Skeletal muscle satellite cell (primary cell): ENCODE data around the gene SOX13.
"Not testable (repeated sequence)": the region's sequence is repeated elsewhere in the genome, so short reads cannot be mapped to it uniquely, and the experiment has no call there.

Source experiments
- H3K27me3 ChIP-seq: 2 replicates; pipeline ENCODE4 v1.7.0; 2013; ENCODE audit warnings: low read length; ENCODE audit not compliant: control insufficient read depth, insufficient read depth
- H3K36me3 ChIP-seq: 2 replicates; pipeline ENCODE4 v1.7.0; 2013; ENCODE audit warnings: mild to moderate bottlenecking, control low read depth, low read length; ENCODE audit not compliant: insufficient read depth
- H3K4me1 ChIP-seq: 2 replicates; pipeline ENCODE4 v1.7.0; 2013; ENCODE audit warnings: low read length; ENCODE audit not compliant: control insufficient read depth, insufficient read depth
- H3K4me2 ChIP-seq: 2 replicates; pipeline ENCODE4 v1.7.0; 2013; ENCODE audit warnings: mild to moderate bottlenecking, low read length
- H3K4me3 ChIP-seq: 2 replicates; pipeline ENCODE4 v1.7.0; 2013; ENCODE audit warnings: low read length
- H3K9ac ChIP-seq: 2 replicates; pipeline ENCODE4 v1.7.0; 2013; ENCODE audit warnings: mild to moderate bottlenecking, low read depth, low read length, moderate library complexity
- H3K9me3 ChIP-seq: replicated peaks from 2 replicates; pipeline ENCODE4 v1.7.0; 2013; ENCODE audit warnings: mild to moderate bottlenecking, control low read depth, low read length

Gene SOX13

DNA sequence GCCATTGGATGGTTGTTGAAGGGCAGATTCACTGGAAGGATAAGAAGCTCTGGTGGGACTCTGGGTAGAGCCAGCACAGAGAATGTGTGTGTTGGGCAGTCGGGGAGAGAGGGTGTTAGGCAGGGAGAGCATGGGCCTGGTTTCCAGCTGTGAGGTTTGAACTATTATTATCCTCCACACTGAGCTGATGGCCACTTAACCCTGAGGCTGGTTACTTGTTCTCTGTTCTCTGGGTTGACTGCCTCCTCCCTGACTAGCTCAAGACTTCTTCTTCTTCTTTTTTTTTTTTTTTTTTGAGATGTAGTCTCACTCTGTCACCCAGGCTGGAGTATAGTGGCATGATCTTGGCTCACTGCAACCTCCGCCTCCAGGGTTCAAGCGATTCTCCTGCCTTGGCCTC lies 17.2 kb downstream of the SOX13 start:
- H3K4me3 ChIP-seq, H3K27me3 ChIP-seq, H3K36me3 ChIP-seq, H3K9ac ChIP-seq, H3K9me3 ChIP-seq: not testable (repeated sequence)
- Histone ChIP-seq H3K4me1 (peaks cover 42% of the 10 kb centered on the region), H3K4me2 (peak overlapping the region; percentile 74)

DNA sequence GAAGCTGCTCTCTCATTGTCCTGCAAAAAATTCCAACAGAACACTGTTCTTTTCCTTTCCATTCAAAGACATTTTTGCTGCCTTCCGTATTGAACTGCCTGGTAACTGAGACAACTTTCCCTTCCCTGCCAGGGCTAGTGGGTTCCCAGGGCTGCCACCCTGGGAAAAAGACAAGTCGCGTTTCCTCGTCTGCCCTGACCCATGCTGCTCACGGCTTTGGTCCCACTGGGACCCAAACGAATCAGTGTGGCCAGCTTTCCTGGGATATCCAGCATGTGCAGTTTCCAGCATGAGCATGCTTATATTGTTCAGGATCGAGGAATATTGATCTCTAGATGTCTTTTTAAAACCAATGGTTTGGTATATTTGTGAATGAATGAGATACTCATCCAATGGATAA lies 18.2 kb downstream of the SOX13 start:
- Histone ChIP-seq H3K36me3 (no peaks in the 10 kb centered on the region), H3K4me1 (peaks cover 42% of the 10 kb centered on the region), H3K27me3 (no peaks in the 10 kb centered on the region), H3K9me3 (no peaks in the 10 kb centered on the region), H3K4me2 (no peak overlapping the region), H3K9ac (no peak overlapping the region), H3K4me3 (no peak overlapping the region)

DNA sequence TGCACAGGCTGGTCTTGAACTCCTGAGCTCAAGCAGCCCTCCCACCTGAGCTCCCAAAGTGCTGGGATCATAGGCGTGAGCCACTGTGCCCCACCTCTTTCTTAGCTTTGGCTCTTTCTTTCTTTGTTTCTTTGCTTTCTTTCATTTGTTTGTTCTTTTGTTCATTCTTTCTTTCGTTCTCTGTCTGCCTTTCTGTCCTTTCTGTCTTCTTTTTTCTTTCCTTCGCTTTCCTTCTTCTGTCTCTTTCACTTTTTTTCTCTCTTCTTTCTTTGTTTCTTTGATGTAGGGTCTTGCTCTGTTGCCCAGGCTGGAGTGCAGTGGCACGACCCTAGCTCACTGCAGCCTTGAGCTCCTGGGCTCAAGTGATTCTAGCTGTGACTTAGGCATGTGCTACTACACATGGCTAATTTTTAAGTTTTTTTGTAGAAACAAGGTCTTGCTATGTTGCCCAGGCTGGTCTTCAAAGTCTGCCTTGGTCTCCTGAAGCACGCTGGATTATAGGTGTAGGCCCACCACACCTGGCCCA lies 18.9 kb downstream of the SOX13 start:
- H3K4me1 ChIP-seq, result peaks cover 42% of the 10 kb centered on the region
- H3K4me2 ChIP-seq, result no peak overlapping the region
- H3K9me3 ChIP-seq, result no peaks in the 10 kb centered on the region
- H3K36me3 ChIP-seq, result no peaks in the 10 kb centered on the region
- H3K9ac ChIP-seq, result no peak overlapping the region
- H3K4me3 ChIP-seq, result no peak overlapping the region
- no peaks in the 10 kb centered on the region for H3K27me3 ChIP-seq

DNA sequence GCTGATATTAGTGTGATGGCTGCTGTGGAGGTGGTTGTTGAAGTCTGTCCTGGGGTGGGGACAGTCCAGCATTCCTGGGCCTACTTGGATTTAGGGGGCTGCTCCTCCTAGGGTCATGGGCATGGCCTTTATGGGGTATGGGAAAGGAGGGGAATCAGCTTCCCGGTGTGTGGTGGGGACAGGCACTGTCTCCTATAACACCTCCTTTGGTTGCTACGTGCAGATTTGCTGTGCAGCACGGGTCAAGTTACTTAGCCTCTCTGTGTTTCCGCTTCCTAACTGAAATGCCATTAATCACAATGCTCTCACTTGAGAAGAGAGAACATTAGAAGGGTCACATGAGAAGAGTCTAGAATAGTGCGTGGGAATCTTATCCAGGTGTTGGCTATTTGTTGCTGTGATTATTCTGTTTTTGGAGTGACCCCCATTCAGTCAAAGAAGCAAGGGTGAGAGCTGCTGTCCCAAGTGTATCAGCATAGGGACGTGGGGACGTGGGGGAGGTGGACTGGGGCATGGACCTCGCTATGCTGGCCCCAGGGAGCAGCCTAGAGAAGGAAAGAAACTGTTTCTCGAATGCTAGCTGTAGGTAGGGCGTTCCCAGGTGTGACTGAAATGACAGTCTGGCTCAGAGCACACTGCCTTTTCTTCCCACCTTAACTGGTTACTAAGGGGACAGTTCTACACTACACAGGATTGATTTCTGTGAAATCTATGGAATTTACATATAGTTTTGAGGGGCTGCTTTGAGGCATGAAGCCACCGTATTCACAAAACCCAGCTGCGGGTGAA lies 19.9 kb downstream of the SOX13 start:
- Histone ChIP-seq H3K4me1 (peaks cover 34% of the 10 kb centered on the region), H3K9ac (no peak overlapping the region), H3K4me2 (no peak overlapping the region), H3K36me3 (no peaks in the 10 kb centered on the region), H3K27me3 (no peaks in the 10 kb centered on the region), H3K4me3 (no peak overlapping the region), H3K9me3 (no peaks in the 10 kb centered on the region)

DNA sequence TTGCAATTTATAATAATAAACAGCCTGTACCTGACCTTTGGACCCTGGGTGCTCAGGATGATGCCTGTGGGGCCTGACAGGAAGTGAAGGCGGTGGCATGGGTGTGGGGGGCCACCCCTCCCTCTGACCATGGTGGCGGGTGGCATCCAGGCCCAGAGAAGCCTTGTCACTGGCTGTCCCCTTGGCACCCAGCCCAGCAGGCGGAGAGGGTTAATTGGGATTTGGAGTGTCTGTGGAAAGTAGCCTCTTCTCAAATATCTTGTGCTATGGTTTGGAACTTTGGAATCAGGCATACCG lies 20.5 kb downstream of the SOX13 start:
- Histone ChIP-seq H3K4me2 (no peak overlapping the region), H3K9me3 (no peaks in the 10 kb centered on the region), H3K36me3 (no peaks in the 10 kb centered on the region), H3K4me3 (no peak overlapping the region), H3K9ac (no peak overlapping the region), H3K4me1 (peaks cover 28% of the 10 kb centered on the region), H3K27me3 (no peaks in the 10 kb centered on the region)

DNA sequence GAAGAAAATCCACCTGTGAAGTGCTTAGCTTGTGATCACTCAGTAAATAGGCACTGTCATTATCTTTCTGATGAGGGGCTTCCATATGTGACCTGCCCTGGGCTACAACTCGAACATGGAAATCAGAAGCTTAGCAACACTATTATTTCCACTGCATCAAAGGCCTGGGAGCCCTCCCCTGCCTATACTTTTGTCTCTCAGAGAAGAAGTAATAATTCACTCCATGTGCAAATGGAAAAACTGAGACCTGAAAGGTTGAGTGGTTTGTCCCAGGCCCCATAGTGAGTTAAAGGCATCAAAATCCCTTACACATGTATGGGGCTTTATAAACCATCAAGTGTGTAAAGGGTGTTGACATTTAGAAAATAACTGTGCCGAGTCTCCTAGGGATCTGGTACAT lies 20.9 kb downstream of the SOX13 start:
- Histone ChIP-seq H3K27me3 (no peaks in the 10 kb centered on the region), H3K4me1 (peaks cover 24% of the 10 kb centered on the region), H3K4me3 (no peak overlapping the region), H3K4me2 (no peak overlapping the region), H3K9me3 (no peaks in the 10 kb centered on the region), H3K36me3 (no peaks in the 10 kb centered on the region), H3K9ac (no peak overlapping the region)

DNA sequence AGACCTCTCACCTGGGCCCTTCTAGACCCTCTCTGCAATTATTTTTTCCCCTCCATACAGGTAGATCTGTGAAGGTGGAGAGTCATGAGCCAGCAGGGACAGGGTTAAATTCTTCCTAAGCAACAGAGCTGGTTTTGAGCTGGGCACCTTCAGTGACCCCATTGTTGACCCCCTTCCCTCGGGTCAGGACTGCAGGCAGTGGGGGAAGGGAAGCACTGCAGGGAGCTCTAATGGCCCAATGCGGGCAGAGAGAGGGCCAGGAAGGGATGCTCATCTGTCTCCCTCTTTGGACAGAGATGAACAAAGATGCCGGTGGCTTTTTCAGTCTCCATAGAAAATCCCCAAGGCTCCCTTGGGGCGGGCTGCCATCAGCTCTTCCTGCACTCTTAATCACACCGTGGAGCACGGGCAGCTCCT lies 21.4 kb downstream of the SOX13 start:
- Histone ChIP-seq H3K9me3 (no peaks in the 10 kb centered on the region), H3K4me3 (no peak overlapping the region), H3K4me1 (peaks cover 20% of the 10 kb centered on the region), H3K36me3 (no peaks in the 10 kb centered on the region), H3K4me2 (no peak overlapping the region), H3K9ac (no peak overlapping the region), H3K27me3 (no peaks in the 10 kb centered on the region)

DNA sequence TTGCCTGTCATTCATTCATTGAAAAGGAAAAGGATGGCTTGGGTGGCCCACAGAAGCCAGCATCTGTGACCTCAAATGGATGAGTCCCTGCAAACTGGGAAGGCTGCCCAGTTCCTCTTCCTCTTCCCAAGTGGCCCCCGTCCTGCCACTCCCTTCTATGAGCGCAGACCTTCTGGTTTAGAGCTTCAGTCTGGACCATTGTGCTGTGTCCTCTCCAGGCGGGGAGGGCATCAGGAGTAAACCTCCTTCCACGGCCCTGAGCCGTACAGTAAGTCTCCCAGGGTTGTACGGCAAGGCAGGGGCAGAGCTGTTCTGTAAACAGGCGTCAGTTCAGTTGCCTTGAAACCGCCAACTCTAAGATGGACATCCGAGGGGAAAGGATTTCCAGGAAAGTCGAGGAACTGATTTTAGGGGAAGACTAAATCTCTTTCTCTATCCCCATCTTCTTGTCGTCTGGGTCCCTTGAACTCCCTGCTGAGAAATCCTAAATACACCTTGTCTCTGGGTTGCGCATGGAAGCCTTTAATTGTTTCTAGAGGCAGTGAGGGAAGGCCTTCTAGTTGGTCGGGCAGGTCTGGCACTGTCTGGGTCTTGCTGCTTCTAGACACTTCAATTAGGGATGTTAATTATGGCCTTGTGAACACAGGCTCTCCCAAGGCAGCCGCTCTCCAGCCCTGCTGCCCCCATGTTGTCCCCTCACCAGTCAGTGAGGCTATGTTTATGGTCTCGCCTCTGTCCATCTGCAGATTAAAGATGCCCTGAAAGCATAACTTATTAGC lies 22.1 kb downstream of the SOX13 start:
- Histone ChIP-seq H3K4me1 (peaks cover 12% of the 10 kb centered on the region), H3K4me3 (no peak overlapping the region), H3K4me2 (no peak overlapping the region), H3K9ac (no peak overlapping the region), H3K27me3 (no peaks in the 10 kb centered on the region), H3K9me3 (no peaks in the 10 kb centered on the region), H3K36me3 (no peaks in the 10 kb centered on the region)

DNA sequence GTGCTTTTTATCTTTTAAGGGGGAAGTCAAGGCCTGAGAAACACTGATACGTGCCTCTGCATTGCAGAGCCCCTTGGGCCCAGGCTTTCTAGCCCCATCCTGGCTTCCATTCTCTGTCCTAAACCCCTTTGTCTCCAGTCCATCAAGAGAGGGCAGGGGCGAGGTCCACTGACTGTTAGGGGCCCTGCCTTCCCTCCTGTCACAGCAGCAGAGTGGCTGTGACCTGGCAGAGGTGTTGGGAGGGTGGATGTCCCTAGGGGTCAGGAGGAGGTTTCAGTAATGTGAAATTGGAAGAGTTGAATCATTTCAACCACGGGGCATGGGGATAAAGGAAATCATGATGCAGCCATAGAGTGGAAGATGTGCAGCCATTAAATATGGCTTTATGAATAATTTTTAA lies 24.0 kb downstream of the SOX13 start:
- no peak overlapping the region for H3K4me3 ChIP-seq
- H3K4me2 ChIP-seq, result no peak overlapping the region
- H3K36me3 ChIP-seq, result no peaks in the 10 kb centered on the region
- H3K9ac ChIP-seq, result no peak overlapping the region
- H3K9me3 ChIP-seq, result no peaks in the 10 kb centered on the region
- H3K4me1 ChIP-seq, result peaks cover 12% of the 10 kb centered on the region
- no peaks in the 10 kb centered on the region for H3K27me3 ChIP-seq

DNA sequence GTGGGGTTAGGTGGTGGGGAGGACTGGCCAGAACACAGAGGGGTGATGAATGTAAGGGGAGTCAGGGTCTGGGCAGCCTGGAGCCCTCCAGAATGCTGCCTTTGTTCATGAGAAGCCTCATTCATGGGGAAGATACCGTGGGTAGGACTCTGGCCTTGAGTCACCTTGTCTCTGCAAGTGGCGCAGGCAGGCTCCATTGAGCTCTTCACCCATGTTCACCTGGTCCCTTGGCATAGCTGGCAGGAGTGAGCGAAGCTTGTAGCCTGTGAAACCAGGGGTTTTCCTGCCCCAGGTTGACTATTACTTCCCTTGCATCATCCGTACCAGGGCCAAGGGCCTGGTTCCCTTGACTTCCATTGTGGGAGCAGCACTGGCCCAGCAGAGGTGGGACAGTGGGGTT lies 25.8 kb downstream of the SOX13 start:
- no peak overlapping the region for H3K4me2 ChIP-seq
- no peaks in the 10 kb centered on the region for H3K27me3 ChIP-seq
- peaks cover 23% of the 10 kb centered on the region for H3K4me1 ChIP-seq
- no peaks in the 10 kb centered on the region for H3K36me3 ChIP-seq
- no peak overlapping the region for H3K9ac ChIP-seq
- no peaks in the 10 kb centered on the region for H3K9me3 ChIP-seq
- H3K4me3 ChIP-seq, result no peak overlapping the region

DNA sequence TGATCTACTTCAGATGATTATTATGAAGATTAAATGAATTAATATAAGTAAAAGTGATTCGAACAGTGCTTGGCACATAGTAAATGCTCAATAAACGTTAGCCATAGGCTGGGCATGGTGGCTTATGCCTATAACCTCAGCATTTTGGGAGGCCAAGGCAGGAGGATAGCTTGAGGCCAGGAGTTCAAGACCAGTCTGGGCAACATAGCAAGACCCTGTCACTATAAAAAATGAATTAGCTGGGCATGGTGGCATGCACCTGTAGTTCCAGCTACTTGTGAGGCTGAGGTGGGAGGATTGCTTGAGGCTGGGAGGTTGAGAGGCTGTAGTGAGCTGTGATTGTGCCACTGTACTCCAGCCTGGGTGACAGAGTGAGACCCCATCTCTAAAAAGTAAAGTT lies 26.8 kb downstream of the SOX13 start:
- H3K36me3 ChIP-seq, H3K9ac ChIP-seq, H3K4me3 ChIP-seq, H3K9me3 ChIP-seq, H3K4me2 ChIP-seq, H3K27me3 ChIP-seq: not testable (repeated sequence)
- peaks cover 28% of the 10 kb centered on the region for H3K4me1 ChIP-seq
